CD14-positive monocyte (primary cell): Measurements from ENCODE around the gene SLC12A8. TPM values are rescaled to one million over a fixed set of nuclear protein-coding genes. Genes with fewer than 3 reads are reported as not detected.

ENCODE experiments used
- DNase-seq, 3 donors: peaks; one replicate each; pipeline ENCODE4 v3.0.0-alpha.2; 2011 to 2022
- H2AFZ ChIP-seq: 2 replicates; pipeline ENCODE4 v1.6.0; 2012; ENCODE audit warnings: mild to moderate bottlenecking, low read depth, low read length, inconsistent platforms; ENCODE audit not compliant: insufficient read depth, poor library complexity, severe bottlenecking
- H3K27ac ChIP-seq, 2 donors: 1 replicate in 1 of 2; 2 replicates in 1 of 2; pipeline ENCODE4 v1.5.1; 2012 to 2013; ENCODE audit warnings: low read length in 2 of 2, control low read depth in 1 of 2, inconsistent platforms in 1 of 2, low read depth in 1 of 2, mild to moderate bottlenecking in 1 of 2
- H3K27me3 ChIP-seq, 2 donors: one replicate each; pipeline versions ENCODE4 v1.6.0 to v1.6.1; 2011 to 2013; ENCODE audit warnings: low read length in 2 of 2; ENCODE audit not compliant: control insufficient read depth in 2 of 2, insufficient read depth in 2 of 2
- H3K36me3 ChIP-seq, 2 donors: replicated peaks in 1 of 2; 1 replicate in 1 of 2; 2 replicates in 1 of 2; pipeline versions ENCODE4 v1.5.1 to v1.6.1; 2012 to 2013; ENCODE audit warnings: low read length in 2 of 2, control low read depth in 1 of 2, inconsistent platforms in 1 of 2, mild to moderate bottlenecking in 1 of 2; ENCODE audit not compliant: insufficient read depth in 2 of 2, control insufficient read depth in 1 of 2
- H3K4me1 ChIP-seq, 2 donors: 1 replicate in 1 of 2; 2 replicates in 1 of 2; pipeline versions ENCODE4 v1.5.1 to v1.6.1; 2012 to 2013; ENCODE audit warnings: low read length in 2 of 2, control low read depth in 1 of 2, inconsistent platforms in 1 of 2, mild to moderate bottlenecking in 1 of 2, moderate library complexity in 1 of 2; ENCODE audit not compliant: insufficient read depth in 2 of 2, control insufficient read depth in 1 of 2
- H3K4me2 ChIP-seq: replicated peaks from 2 replicates; pipeline ENCODE3; 2012; ENCODE audit warnings: low read length, moderate library complexity, mild to moderate bottlenecking; ENCODE audit not compliant: poor library complexity, severe bottlenecking; ENCODE audit errors: extremely low read depth
- H3K4me3 ChIP-seq, 3 experiments: fragments of 200-600 bp in 1 of 3; sonication (generic) in 1 of 3; replicated peaks in 1 of 3; 1 replicate in 2 of 3; 2 replicates in 1 of 3; pipeline ENCODE4 v1.5.1; 2011 to 2013; ENCODE audit warnings: low read length in 3 of 3, mild to moderate bottlenecking in 3 of 3, control low read depth in 2 of 3, low read depth in 2 of 3, inconsistent platforms in 1 of 3, moderate library complexity in 1 of 3
- H3K79me2 ChIP-seq: 2 replicates; pipeline ENCODE4 v1.6.0; 2012; ENCODE audit warnings: mild to moderate bottlenecking, control low read depth, inconsistent platforms, low read length, moderate library complexity; ENCODE audit not compliant: insufficient read depth
- H3K9ac ChIP-seq: 2 replicates; pipeline ENCODE4 v1.6.0; 2017; ENCODE audit warnings: low read length, mild to moderate bottlenecking; ENCODE audit not compliant: insufficient read depth, poor library complexity, severe bottlenecking
- H3K9me3 ChIP-seq, 2 donors: replicated peaks in 1 of 2; 1 replicate in 1 of 2; 2 replicates in 1 of 2; pipeline versions ENCODE4 v1.5.1 to v1.6.1; 2012 to 2013; ENCODE audit warnings: low read length in 2 of 2, control low read depth in 1 of 2; ENCODE audit not compliant: control insufficient read depth in 1 of 2, insufficient read depth in 1 of 2
- H4K20me1 ChIP-seq: 2 replicates; pipeline ENCODE4 v1.6.0; 2012; ENCODE audit warnings: mild to moderate bottlenecking, low read length, control low read depth, moderate library complexity; ENCODE audit not compliant: insufficient read depth
- H3K27ac Mint-ChIP-seq, 7 donors: one replicate each; pipeline ENCODE4 v1.8.0; 2020; ENCODE audit warnings: mild to moderate bottlenecking in 7 of 7, mixed read lengths in 7 of 7, moderate library complexity in 6 of 7, inconsistent platforms in 2 of 7
- H3K27me3 Mint-ChIP-seq, 3 donors: one replicate each; pipeline ENCODE4 v1.8.0; 2021 to 2022; ENCODE audit warnings: low read depth in 3 of 3, mild to moderate bottlenecking in 3 of 3, mixed read lengths in 3 of 3, moderate library complexity in 3 of 3, inconsistent platforms in 1 of 3
- H3K36me3 Mint-ChIP-seq, 2 donors: one replicate each; pipeline ENCODE4 v1.8.0; 2020; ENCODE audit warnings: mixed read lengths in 2 of 2, inconsistent platforms in 1 of 2, mild to moderate bottlenecking in 1 of 2
- H3K4me1 Mint-ChIP-seq: one replicate; pipeline ENCODE4 v1.8.0; 2020; ENCODE audit warnings: mild to moderate bottlenecking, mixed read lengths
- H3K4me3 Mint-ChIP-seq, 2 donors: one replicate each; pipeline ENCODE4 v1.8.0; 2020; ENCODE audit warnings: mild to moderate bottlenecking in 2 of 2, mixed read lengths in 2 of 2, moderate library complexity in 1 of 2
- H3K9me3 Mint-ChIP-seq, 7 donors: one replicate each; pipeline ENCODE4 v1.8.0; 2020 to 2022; ENCODE audit warnings: mixed read lengths in 7 of 7, mild to moderate bottlenecking in 6 of 7, moderate library complexity in 6 of 7, inconsistent platforms in 2 of 7
- CTCF ChIP-seq: fragments of 200-600 bp; IDR thresholded peaks from one replicate; pipeline ENCODE4 v1.8.0; 2022; ENCODE audit warnings: antibody characterized with exemption, mild to moderate bottlenecking
- WGBS: methylation state at CpG from one replicate; pipeline ENCODE4 v1.1.5; 2013; ENCODE audit warnings: missing lambda C conversion rate; ENCODE audit not compliant: insufficient coverage; 5-methylcytosine and 5-hydroxymethylcytosine counted together
- intact Hi-C, 2 donors: fragments of 100-400 bp; cut with micrococcal nuclease; formaldehyde crosslinking; loops; one replicate each; pipeline versions ENCODE4 v1.15.0 to v1.15.1; 2023
- polyA plus RNA-seq, 3 donors: library from polyadenylated mRNA; depleted of rRNA in 1 of 3; unstranded in 2 of 3; stranded (reverse) in 1 of 3; fragments of 300-500 nt in 2 of 3; fragments of >200 nt in 1 of 3; fragmentation: Illumina TruSeq in 2 of 3; gene quantifications; 1 replicate in 2 of 3; 2 replicates in 1 of 3; pipeline ENCODE4 v1.2.3, GENCODE V29; 2012 to 2021

Gene SLC12A8
- polyA plus RNA-seq, 3 donors = 0.23 to 0.46 (median 0.35) TPM

GRCh38 chr3:125207507-125207906, 5.0 kb downstream of the SLC12A8 start:
- H3K27ac ChIP-seq = no peak overlapping the region
- H3K4me2 ChIP-seq = no peak overlapping the region
- H3K4me3 ChIP-seq = no peak overlapping the region
- no peaks in the 10 kb centered on the region for H3K36me3 ChIP-seq
- no peak overlapping the region for H3K4me3 Mint-ChIP-seq
- H3K9ac ChIP-seq = no peak overlapping the region
- H3K9me3 ChIP-seq = peaks cover 0 to 5% of the 10 kb centered on the region in 2 donors
- peaks cover 31 to 32% of the 10 kb centered on the region in 2 donors for H3K27me3 ChIP-seq
- no peak for TF ChIP-seq CTCF
- no peak overlapping the region for H3K27ac Mint-ChIP-seq
- peaks cover 0 to 2% of the 10 kb centered on the region in 2 donors for H3K36me3 Mint-ChIP-seq
- peaks cover 3% of the 10 kb centered on the region for H3K4me1 Mint-ChIP-seq
- peaks cover 0 to 8% of the 10 kb centered on the region in 2 donors for H3K4me1 ChIP-seq
- intact Hi-C loops = no loop called here
- no peaks in the 10 kb centered on the region for H3K79me2 ChIP-seq
- WGBS = 89% methylated on average over 7 of the region's 7 CpGs
- DNase-seq = no peak
- peaks cover 30 to 36% (median 34%) of the 10 kb centered on the region in 3 donors for H3K27me3 Mint-ChIP-seq
- H4K20me1 ChIP-seq = no peaks in the 10 kb centered on the region
- H3K9me3 Mint-ChIP-seq = peaks cover 0 to 9% (median 2%) of the 10 kb centered on the region in 7 donors
- H2AFZ ChIP-seq = no peak overlapping the region

DNA sequence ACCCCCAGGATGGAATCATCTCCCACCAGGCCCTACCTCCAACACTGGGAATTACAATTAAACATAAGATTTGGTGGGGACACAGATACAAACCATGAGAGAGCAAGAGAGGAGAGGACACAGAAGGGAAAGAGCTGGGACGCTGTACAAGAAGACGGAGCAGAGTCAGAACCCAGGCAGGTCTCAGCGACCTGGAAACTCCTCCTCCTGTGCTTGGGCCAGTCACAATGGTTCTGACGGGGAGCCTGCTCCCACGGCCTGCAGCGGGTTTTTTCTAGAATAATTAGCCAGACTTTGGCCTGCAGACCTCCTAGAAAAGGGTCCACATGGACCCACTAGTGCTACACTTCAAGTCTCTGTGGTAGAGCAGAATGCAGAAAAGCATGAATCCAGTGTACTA, 5.6 kb downstream of the SLC12A8 start:
- Histone ChIP-seq H3K79me2 (no peaks in the 10 kb centered on the region), H3K4me3 (no peak overlapping the region)

More for the DNA sequence above, 5.6 kb downstream of the SLC12A8 start:
- Histone ChIP-seq H3K27ac (no peak overlapping the region), H3K27me3 (peaks cover 25 to 26% of the 10 kb centered on the region in 2 donors), H3K4me2 (no peak overlapping the region), H4K20me1 (no peaks in the 10 kb centered on the region), H3K9me3 (peaks cover 0 to 5% of the 10 kb centered on the region in 2 donors), H3K9ac (no peak overlapping the region), H3K36me3 (no peaks in the 10 kb centered on the region), H3K4me1 (peaks cover 0 to 2% of the 10 kb centered on the region in 2 donors), H2AFZ (no peak overlapping the region)
- intact Hi-C loops = no loop called here
- WGBS = 88% methylated on average over 4 of the region's 6 CpGs
- Mint-ChIP-seq H3K36me3 (peaks cover 0 to 2% of the 10 kb centered on the region in 2 donors), H3K4me3 (no peak overlapping the region), H3K9me3 (peaks cover 0 to 9% (median 2%) of the 10 kb centered on the region in 7 donors), H3K27me3 (peaks cover 27 to 32% (median 30%) of the 10 kb centered on the region in 3 donors), H3K27ac (no peak overlapping the region), H3K4me1 (peaks cover 1% of the 10 kb centered on the region)
- DNase-seq = no peak
- no peak for TF ChIP-seq CTCF
